Keratinocyte (primary cell): ENCODE data around the gene TPSAB1. TPM values are rescaled to one million over a fixed set of nuclear protein-coding genes. Genes with fewer than 3 reads are reported as not detected.

ENCODE experiments used
- DNase-seq: peaks from one replicate; pipeline ENCODE4 v3.0.0-alpha.2; 2011; ENCODE audit warnings: low read depth, missing footprints, low spot score
- FAIRE-seq: peaks from 2 replicates; lab custom pipeline; 2011; peaks lifted over from hg19 to GRCh38; lab: Jason Lieb, UNC
- H2AFZ ChIP-seq: 2 replicates; pipeline ENCODE4 v1.6.0; 2012; ENCODE audit warnings: low read length, control low read depth, inconsistent platforms; ENCODE audit not compliant: control insufficient read depth
- H3K27ac ChIP-seq: 2 replicates; pipeline ENCODE4 v1.5.1; 2011; ENCODE audit warnings: low read length; ENCODE audit not compliant: control insufficient read depth, insufficient read depth
- H3K27me3 ChIP-seq: 3 replicates; pipeline ENCODE4 v1.6.0; 2011; ENCODE audit warnings: low read length; ENCODE audit not compliant: control insufficient read depth, insufficient read depth; ENCODE audit errors: extremely low read depth
- H3K36me3 ChIP-seq, 2 experiments: 2 replicates in 1 of 2; 3 replicates in 1 of 2; pipeline ENCODE4 v1.5.1; 2011; ENCODE audit warnings: low read length in 2 of 2, mild to moderate bottlenecking in 1 of 2; ENCODE audit not compliant: control insufficient read depth in 2 of 2, insufficient read depth in 2 of 2; ENCODE audit errors: extremely low read depth in 1 of 2
- H3K4me1 ChIP-seq: 3 replicates; pipeline ENCODE4 v1.5.1; 2011; ENCODE audit warnings: low read length; ENCODE audit not compliant: control insufficient read depth, insufficient read depth; ENCODE audit errors: extremely low read depth
- H3K4me2 ChIP-seq: 3 replicates; pipeline ENCODE4 v1.6.0; 2011; ENCODE audit warnings: low read depth, low read length; ENCODE audit not compliant: control insufficient read depth, insufficient read depth; ENCODE audit errors: extremely low read depth
- H3K4me3 ChIP-seq, 3 experiments: fragments of 200-600 bp in 1 of 3; sonication (generic) in 1 of 3; 2 replicates in 2 of 3; 3 replicates in 1 of 3; pipeline ENCODE4 v1.5.1; 2011 to 2016; ENCODE audit warnings: low read length in 3 of 3, mild to moderate bottlenecking in 3 of 3, control low read depth in 2 of 3, inconsistent platforms in 1 of 3, low read depth in 1 of 3, mixed read lengths in 1 of 3, mixed run types in 1 of 3, moderate library complexity in 1 of 3; ENCODE audit not compliant: control insufficient read depth in 2 of 3, insufficient read depth in 2 of 3; ENCODE audit errors: extremely low read depth in 1 of 3
- H3K79me2 ChIP-seq: 2 replicates; pipeline ENCODE4 v1.6.0; 2012; ENCODE audit warnings: low read length; ENCODE audit not compliant: control insufficient read depth, insufficient read depth
- H3K9ac ChIP-seq: 3 replicates; pipeline ENCODE4 v1.6.0; 2011; ENCODE audit warnings: low read length; ENCODE audit not compliant: control insufficient read depth, insufficient read depth; ENCODE audit errors: extremely low read depth
- H3K9me1 ChIP-seq: 3 replicates; pipeline ENCODE4 v1.6.0; 2011; ENCODE audit warnings: low read length; ENCODE audit not compliant: control insufficient read depth, insufficient read depth; ENCODE audit errors: extremely low read depth
- H3K9me3 ChIP-seq: 2 replicates; pipeline ENCODE4 v1.5.1; 2012; ENCODE audit warnings: low read depth, low read length; ENCODE audit not compliant: control insufficient read depth
- H4K20me1 ChIP-seq: 3 replicates; pipeline ENCODE4 v1.6.0; 2011; ENCODE audit warnings: low read length; ENCODE audit not compliant: control insufficient read depth, insufficient read depth; ENCODE audit errors: extremely low read depth
- CTCF ChIP-seq, 3 experiments: IDR thresholded peaks in 1 of 3; conservative IDR thresholded peaks in 1 of 3; optimal IDR thresholded peaks in 1 of 3; 2 replicates in 2 of 3; 3 replicates in 1 of 3; pipeline versions ENCODE3 to v1.5.1; 2011; ENCODE audit warnings: low read length in 3 of 3, mild to moderate bottlenecking in 3 of 3, moderate library complexity in 2 of 3, control low read depth in 1 of 3, inconsistent platforms in 1 of 3; ENCODE audit not compliant: insufficient read depth in 2 of 3; ENCODE audit errors: extremely low read depth in 1 of 3
- EZH2 ChIP-seq: IDR thresholded peaks from one replicate; pipeline ENCODE4 v1.6.1; 2012; ENCODE audit warnings: inconsistent platforms, mild to moderate bottlenecking, low read length, moderate library complexity
- dilution Hi-C: fragments of 300-500 bp; cut with MboI; formaldehyde crosslinking; loops from one replicate; pipeline ENCODE4 v1.7.0; 2020; ENCODE audit warnings: low sequenced_read_pairs; ENCODE audit not compliant: extremely low pct_ligation_motif_present
- polyA plus RNA-seq, 5 experiments: library from polyadenylated mRNA; depleted of rRNA in 3 of 5; stranded (reverse) in 3 of 5; stranded (forward) in 1 of 5; unstranded in 1 of 5; fragments of >200 nt; gene quantifications; 1 replicate in 1 of 5; 2 replicates in 3 of 5; 3 replicates in 1 of 5; pipeline versions ENCODE4 v1.2.1 to v1.2.3, GENCODE V29; 2011 to 2012; ENCODE audit warnings: missing spikeins in 2 of 5, low read depth in 1 of 5, low replicate concordance in 1 of 5

Gene TPSAB1
- polyA plus RNA-seq, 1 donor (not counting 4 experiments of a cell fraction or from before 2014, with no cell fraction given) = not detected

- Histone ChIP-seq H3K79me2 (no peaks in the 10 kb centered on the region), H3K4me3 (no peak overlapping the region), H3K9me3 (no peaks in the 10 kb centered on the region), H3K9ac (no peak overlapping the region), H3K27ac (no peak overlapping the region), H3K27me3 (peaks cover 5% of the 10 kb centered on the region), H2AFZ (no peak overlapping the region), H3K4me1 (no peaks in the 10 kb centered on the region), H4K20me1 (no peaks in the 10 kb centered on the region), H3K9me1 (no peaks in the 10 kb centered on the region), H3K36me3 (no peaks in the 10 kb centered on the region), H3K4me2 (no peak overlapping the region)
- DNase-seq (no peak), FAIRE-seq (no peak)
- dilution Hi-C loops = no loop called here
- no peak for TF ChIP-seq EZH2
- no peak for TF ChIP-seq CTCF (optimal IDR thresholded peaks at IDR 0.05 in 1 of 3, IDR thresholded peaks at IDR 0.05 in 1 of 3, conservative IDR thresholded peaks at IDR 0.05 in 1 of 3; ENCODE audit: extremely low read depth in 1 of 3, insufficient read depth in 2 of 3, low read length in 3 of 3)
Measured at GRCh38 chr16:1218930-1219611, 21.4 kb upstream of the TPSAB1 start.

GRCh38 chr16:1220098-1220728 is 20.3 kb upstream of the TPSAB1 start:
- Histone ChIP-seq H4K20me1 (no peaks in the 10 kb centered on the region), H3K27me3 (peaks cover 5% of the 10 kb centered on the region), H3K36me3 (no peaks in the 10 kb centered on the region), H2AFZ (no peak overlapping the region), H3K9me1 (no peaks in the 10 kb centered on the region), H3K4me2 (no peak overlapping the region), H3K27ac (no peak overlapping the region), H3K9me3 (no peaks in the 10 kb centered on the region), H3K4me1 (no peaks in the 10 kb centered on the region), H3K4me3 (no peak overlapping the region), H3K79me2 (no peaks in the 10 kb centered on the region), H3K9ac (no peak overlapping the region)
- dilution Hi-C loops = no loop called here
- no peak for TF ChIP-seq CTCF (optimal IDR thresholded peaks at IDR 0.05 in 1 of 3, IDR thresholded peaks at IDR 0.05 in 1 of 3, conservative IDR thresholded peaks at IDR 0.05 in 1 of 3; ENCODE audit: extremely low read depth in 1 of 3, insufficient read depth in 2 of 3, low read length in 3 of 3)
- no peak for TF ChIP-seq EZH2
- FAIRE-seq (no peak), DNase-seq (no peak)
